Stimulated activated CD4-positive, alpha-beta T cell treated with anti-CD3 and anti-CD28 coated beads, Interleukin-1b, Interleukin-23, amount 100 ng/mL, for 4 hours (primary cell): ENCODE results near the gene TMEM92.

Source experiments
- DNase-seq, 2 donors: peaks; one replicate each; pipeline ENCODE4 v3.0.0-alpha.2; 2020; ENCODE audit warnings: low read depth in 2 of 2

The TMEM92 gene

GRCh38 chr17:50274142-50274896 lies at the start of gene TMEM92:
TSS of gene TMEM92 (plus strand) at chr17:50274466. CDS start at chr17:50274502, 36 bp downstream.
- no peak for DNase-seq

GRCh38 chr17:50225701-50226240 lies 48.5 kb upstream of the TMEM92 start:
- DNase-seq: no peak

GRCh38 chr17:50234581-50234980 lies 39.7 kb upstream of the TMEM92 start:
- no peak for DNase-seq

- DNase-seq: no peak
Observed at GRCh38 chr17:50237901-50238300, 36.4 kb upstream of the TMEM92 start.

GRCh38 chr17:50238601-50239280 lies 35.5 kb upstream of the TMEM92 start:
- no peak for DNase-seq

- no peak for DNase-seq
Observed at GRCh38 chr17:50239937-50240336, 34.3 kb upstream of the TMEM92 start.

- DNase-seq: no peak
Observed at GRCh38 chr17:50240851-50241250, 33.4 kb upstream of the TMEM92 start.

GRCh38 chr17:50241431-50241830 lies 32.8 kb upstream of the TMEM92 start:
- DNase-seq: no peak

- no peak for DNase-seq
Observed at GRCh38 chr17:50244771-50245170, 29.5 kb upstream of the TMEM92 start.

GRCh38 chr17:50248255-50248654 lies 26.0 kb upstream of the TMEM92 start:
- no peak for DNase-seq

GRCh38 chr17:50252781-50253180 lies 21.5 kb upstream of the TMEM92 start:
- no peak for DNase-seq

GRCh38 chr17:50255766-50256635 lies 18.3 kb upstream of the TMEM92 start:
- no peak for DNase-seq

- no peak for DNase-seq
Observed at GRCh38 chr17:50256826-50257618, 17.2 kb upstream of the TMEM92 start.

- no peak for DNase-seq
Observed at GRCh38 chr17:50257676-50258224, 16.5 kb upstream of the TMEM92 start.

GRCh38 chr17:50258647-50259476 lies 15.4 kb upstream of the TMEM92 start:
- DNase-seq: no peak

GRCh38 chr17:50259477-50260324 lies 14.6 kb upstream of the TMEM92 start:
- no peak for DNase-seq

- DNase-seq: no peak
Observed at GRCh38 chr17:50260501-50260911, 13.8 kb upstream of the TMEM92 start.

- no peak for DNase-seq
Observed at GRCh38 chr17:50261051-50261915, 13.0 kb upstream of the TMEM92 start.
